IMR-90 (cell line): ENCODE measurements around the gene PBRM1. TPM values are rescaled to one million over a fixed set of nuclear protein-coding genes. Genes with fewer than 3 reads are reported as not detected.

Source experiments
- ATAC-seq: fragments of 200-7000 bp; cut with Tn5 transposase; 2 replicates; pipeline ENCODE4 v1.9.1; 2020; ENCODE audit warnings: low read depth, mild to moderate bottlenecking, moderate library complexity
- BruUV-seq: library from RNA; stranded (reverse); fragments of 400-500 nt; replicated peaks from 2 replicates; lab custom pipeline; 2021; lab: Mats Ljungman, UMichigan
- CTCF ChIA-PET: fragments of 300-600 bp; formaldehyde crosslinking; extraction: SDS; loops from one replicate; lab custom pipeline; 2021; ENCODE audit warnings: antibody characterized with exemption; lab: Yijun Ruan, JAX
- POLR2A ChIA-PET: fragments of 300-600 bp; sonication (Branson Sonifier 250); formaldehyde crosslinking; loops from one replicate; lab custom pipeline; 2022; ENCODE audit warnings: antibody characterized with exemption; ENCODE audit not compliant: unreplicated experiment; lab: Charles Lee
- DNase-seq: peaks from one replicate; pipeline ENCODE4 v3.0.0; 2013
- H2AFZ ChIP-seq: replicated peaks from 2 replicates; pipeline ENCODE3; 2013; ENCODE audit warnings: low read length, mild to moderate bottlenecking; ENCODE audit not compliant: poor library complexity
- H2AK5ac ChIP-seq: 2 replicates; pipeline ENCODE4 v1.6.1; 2013; ENCODE audit warnings: low read depth, low read length, inconsistent platforms
- H2AK9ac ChIP-seq: replicated peaks from 2 replicates; pipeline ENCODE3; 2013; ENCODE audit warnings: mild to moderate bottlenecking, low read depth, low read length, moderate library complexity; ENCODE audit not compliant: poor library complexity
- H2BK120ac ChIP-seq: 2 replicates; pipeline ENCODE4 v1.6.1; 2013; ENCODE audit warnings: low read depth, low read length, inconsistent platforms
- H2BK15ac ChIP-seq: 3 replicates; pipeline ENCODE4 v1.6.1; 2013; ENCODE audit warnings: low read depth, low read length, inconsistent platforms
- H2BK20ac ChIP-seq: 2 replicates; pipeline ENCODE4 v1.6.1; 2013; ENCODE audit warnings: low read depth, mild to moderate bottlenecking, inconsistent platforms, low read length, moderate library complexity
- H2BK5ac ChIP-seq: 2 replicates; pipeline ENCODE4 v1.6.1; 2013; ENCODE audit warnings: mild to moderate bottlenecking, low read depth, low read length, inconsistent platforms; ENCODE audit not compliant: poor library complexity, severe bottlenecking
- H3K14ac ChIP-seq: replicated peaks from 2 replicates; pipeline ENCODE4 v1.6.1; 2013; ENCODE audit warnings: low read depth, low read length, inconsistent platforms
- H3K18ac ChIP-seq: 2 replicates; pipeline ENCODE4 v1.6.1; 2013; ENCODE audit warnings: low read depth, low read length, control low read depth
- H3K23ac ChIP-seq: 2 replicates; pipeline ENCODE4 v1.6.1; 2013; ENCODE audit warnings: low read depth, low read length, inconsistent platforms
- H3K27ac ChIP-seq: 2 replicates; pipeline ENCODE4 v1.5.1; 2013; ENCODE audit warnings: mild to moderate bottlenecking, control low read depth, low read length; ENCODE audit not compliant: insufficient read depth
- H3K27me3 ChIP-seq: 2 replicates; pipeline ENCODE4 v1.6.1; 2013; ENCODE audit warnings: low read length; ENCODE audit not compliant: control insufficient read depth, insufficient read depth
- H3K36me3 ChIP-seq: 2 replicates; pipeline ENCODE4 v1.6.1; 2013; ENCODE audit warnings: low read length, mixed read lengths; ENCODE audit not compliant: control insufficient read depth, insufficient read depth
- H3K4ac ChIP-seq: 2 replicates; pipeline ENCODE4 v1.6.1; 2013; ENCODE audit warnings: low read depth, low read length, inconsistent platforms
- H3K4me1 ChIP-seq: 2 replicates; pipeline ENCODE4 v1.6.1; 2013; ENCODE audit warnings: low read length, mixed read lengths; ENCODE audit not compliant: control insufficient read depth, insufficient read depth
- H3K4me2 ChIP-seq: 2 replicates; pipeline ENCODE4 v1.6.1; 2013; ENCODE audit warnings: low read depth, mild to moderate bottlenecking, control low read depth, low read length, moderate library complexity
- H3K4me3 ChIP-seq: 2 replicates; pipeline ENCODE4 v1.5.1; 2013; ENCODE audit warnings: low read depth, mild to moderate bottlenecking, control low read depth, low read length, moderate library complexity; ENCODE audit not compliant: insufficient read depth
- H3K56ac ChIP-seq: 2 replicates; pipeline ENCODE4 v1.6.1; 2013; ENCODE audit warnings: low read length, inconsistent platforms; ENCODE audit not compliant: insufficient read depth; ENCODE audit errors: extremely low read depth
- H3K79me1 ChIP-seq, 2 experiments: 2 replicates each; pipeline ENCODE4 v1.6.1; 2013; ENCODE audit warnings: low read length in 2 of 2, inconsistent platforms in 1 of 2, low read depth in 1 of 2
- H3K9ac ChIP-seq: 2 replicates; pipeline ENCODE4 v1.6.1; 2013; ENCODE audit warnings: low read depth, low read length, control low read depth
- H3K9me1 ChIP-seq: 2 replicates; pipeline ENCODE4 v1.6.1; 2013; ENCODE audit warnings: low read length, inconsistent platforms; ENCODE audit not compliant: insufficient read depth
- H3K9me3 ChIP-seq: 2 replicates; pipeline ENCODE4 v1.6.1; 2013; ENCODE audit warnings: low read length; ENCODE audit not compliant: control insufficient read depth, insufficient read depth
- H4K20me1 ChIP-seq: 2 replicates; pipeline ENCODE4 v1.6.1; 2013; ENCODE audit warnings: low read length, inconsistent platforms; ENCODE audit not compliant: insufficient read depth
- H4K5ac ChIP-seq: 2 replicates; pipeline ENCODE4 v1.6.1; 2013; ENCODE audit warnings: mild to moderate bottlenecking, low read depth, low read length, control low read depth
- H4K8ac ChIP-seq, 2 experiments: 2 replicates each; pipeline ENCODE4 v1.6.1; 2013; ENCODE audit warnings: low read depth in 2 of 2, low read length in 2 of 2, control low read depth in 1 of 2, inconsistent platforms in 1 of 2
- H4K91ac ChIP-seq: 2 replicates; pipeline ENCODE4 v1.6.1; 2013; ENCODE audit warnings: low read depth, low read length, inconsistent platforms; ENCODE audit not compliant: insufficient read depth
- BHLHE40 ChIP-seq: fragments of 150-350 bp; IDR thresholded peaks from 2 replicates; pipeline ENCODE4 v1.6.1; 2016; ENCODE audit warnings: mild to moderate bottlenecking, low read depth, low read length
- CEBPB ChIP-seq: IDR thresholded peaks from 2 replicates; pipeline ENCODE4 v1.6.1; 2012; ENCODE audit warnings: low read depth, low read length, improper control_type of control experiment
- FOS ChIP-seq: fragments of 150-350 bp; IDR thresholded peaks from 2 replicates; pipeline ENCODE4 v1.6.1; 2016; ENCODE audit warnings: low read depth, low read length
- MAFK ChIP-seq: IDR thresholded peaks from 2 replicates; pipeline ENCODE4 v1.6.1; 2012; ENCODE audit warnings: low read depth, low read length, improper control_type of control experiment
- MXI1 ChIP-seq: IDR thresholded peaks from 2 replicates; pipeline ENCODE4 v1.6.1; 2012; ENCODE audit warnings: low read depth, mild to moderate bottlenecking, low read length, moderate library complexity, borderline replicate concordance
- NFE2L2 ChIP-seq: fragments of 150-350 bp; IDR thresholded peaks from 2 replicates; pipeline ENCODE4 v1.6.1; 2016; ENCODE audit warnings: low read depth, mild to moderate bottlenecking, low read length
- POLR2A ChIP-seq: IDR thresholded peaks from 2 replicates; pipeline ENCODE4 v1.6.1; 2012; ENCODE audit warnings: mild to moderate bottlenecking, low read depth, low read length
- RAD21 ChIP-seq: IDR thresholded peaks from 2 replicates; pipeline ENCODE4 v1.6.1; 2012; ENCODE audit warnings: low read length, improper control_type of control experiment
- RCOR1 ChIP-seq: IDR thresholded peaks from 2 replicates; pipeline ENCODE4 v1.6.1; 2012; ENCODE audit warnings: mild to moderate bottlenecking, low read length, improper control_type of control experiment; ENCODE audit not compliant: insufficient replicate concordance
- RFX5 ChIP-seq: IDR thresholded peaks from 2 replicates; pipeline ENCODE4 v1.8.0; 2012; ENCODE audit warnings: low read depth, mild to moderate bottlenecking, low read length, moderate library complexity
- WGBS, 2 experiments: methylation state at CpG; one replicate each; pipeline versions ENCODE4 v1.1.5 to v1.1.7; 2013; ENCODE audit warnings: missing lambda C conversion rate in 2 of 2; ENCODE audit not compliant: insufficient read length in 1 of 2; ENCODE audit errors: extremely low coverage in 2 of 2; 5-methylcytosine and 5-hydroxymethylcytosine counted together
- dilution Hi-C: fragments of 300-500 bp; cut with HindIII; formaldehyde crosslinking; loops from one replicate; pipeline ENCODE4 v1.14.3; 2018; ENCODE audit warnings: low sequenced_read_pairs; ENCODE audit not compliant: unreplicated experiment
- in situ Hi-C: fragments of 300-500 bp; cut with MboI; formaldehyde crosslinking; loops from 3 replicates; pipeline ENCODE4 v1.14.3; 2019; ENCODE audit warnings: low sequenced_read_pairs, inconsistent platforms, mixed read lengths
- intact Hi-C: fragments of 100-400 bp; cut with micrococcal nuclease; formaldehyde crosslinking; loops from 2 replicates; pipeline ENCODE4 v1.10.0; 2022
- polyA plus RNA-seq, 3 experiments: library from polyadenylated mRNA; depleted of rRNA; stranded (reverse); fragments of >200 nt; gene quantifications; 2 replicates each; pipeline ENCODE4 v1.2.3, GENCODE V29; 2012; ENCODE audit warnings: low replicate concordance in 1 of 3
- total RNA-seq: library from RNA; depleted of rRNA; stranded (reverse); fragments of >200 nt; gene quantifications from 2 replicates; pipeline ENCODE4 v1.2.3, GENCODE V29; 2012
- TF ChIP-seq, protein P1 (sequence below): conservative IDR thresholded peaks from 2 replicates; pipeline ENCODE4 v1.5.1; 2012; ENCODE audit warnings: mild to moderate bottlenecking, low read depth, low read length, improper control_type of control experiment
- TF ChIP-seq, protein P2 (sequence below): fragments of 150-350 bp; IDR thresholded peaks from 2 replicates; pipeline ENCODE4 v1.6.1; 2017; ENCODE audit warnings: mild to moderate bottlenecking, antibody characterized with exemption, low read length, low read depth

PBRM1 gene
- total and polyA plus RNA-seq, 2 of the 4 experiments (the other 2 are of a cell fraction): 16.5 to 72.6 TPM

DNA sequence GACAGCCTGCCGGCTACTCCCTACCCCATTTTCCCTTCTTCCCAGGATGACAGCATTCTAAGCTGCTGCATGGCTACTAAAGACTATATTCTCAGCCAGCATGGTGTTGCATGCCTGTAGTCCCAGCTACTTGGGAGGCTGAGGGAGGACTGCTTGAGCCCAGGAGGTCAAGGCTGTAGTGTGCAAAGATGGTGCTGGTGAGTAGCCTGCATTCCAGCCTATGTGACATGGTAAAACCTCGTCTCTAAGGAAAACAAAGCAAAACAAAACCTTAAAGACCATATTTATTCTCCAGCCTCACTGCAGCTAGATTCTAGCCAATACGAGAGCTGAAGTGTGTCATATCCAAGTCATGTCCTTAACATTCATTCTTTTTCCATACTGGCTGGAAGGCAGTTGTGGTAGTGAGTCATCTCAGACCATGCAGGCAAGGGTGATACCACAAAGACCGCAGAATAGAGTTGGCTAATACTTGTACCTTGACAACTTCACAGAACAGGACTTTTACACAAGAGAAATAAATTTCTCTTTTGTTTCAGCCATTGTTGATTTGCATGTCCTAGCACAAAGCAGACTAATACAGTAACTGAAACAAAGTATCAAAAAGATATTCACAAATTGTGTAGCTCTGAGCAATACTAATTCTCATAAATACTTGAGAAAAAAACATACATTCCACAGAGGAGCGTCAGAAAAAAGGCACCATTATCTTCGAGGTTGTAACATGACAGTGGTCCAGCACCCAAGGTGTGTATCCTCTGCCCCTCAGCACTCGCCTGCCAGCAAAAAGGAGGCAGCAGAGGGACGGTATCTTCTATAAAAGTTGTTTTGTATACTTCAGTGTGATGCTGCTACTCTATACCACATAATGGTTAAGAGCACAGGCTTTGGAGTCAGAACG lies 14.8 kb downstream of the PBRM1 start (continued):
- peak; percentile 69 for TF ChIP-seq BHLHE40
- TF ChIP-seq MXI1: peak; percentile 98
- TF ChIP-seq NFE2L2: no peak

DNA sequence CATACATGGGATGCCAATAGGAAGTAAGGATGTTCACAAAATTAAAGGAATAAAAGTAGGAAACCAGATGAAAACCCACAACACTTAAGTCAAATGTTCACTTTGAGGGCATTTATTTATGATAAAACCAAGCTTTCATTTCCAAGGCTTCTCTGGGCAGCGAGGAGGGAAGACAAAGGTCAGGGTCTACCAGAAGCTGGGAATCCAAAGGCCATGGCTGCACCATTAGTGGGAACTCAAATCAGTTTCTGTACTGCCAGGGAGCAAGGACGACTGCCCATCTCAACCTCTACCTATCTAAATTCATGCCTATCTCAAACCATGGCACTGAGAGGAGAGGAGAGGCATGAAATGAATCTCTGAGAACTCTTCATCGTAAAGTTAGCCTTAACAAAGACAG lies 22.6 kb downstream of the PBRM1 start:
- Histone ChIP-seq H4K8ac (no peak overlapping the region), H3K9me3 (no peaks in the 10 kb centered on the region), H2BK120ac (no peak overlapping the region), H3K56ac (no peak overlapping the region), H2BK20ac (no peak overlapping the region), H3K4me2 (no peak overlapping the region), H4K20me1 (no peaks in the 10 kb centered on the region), H3K4ac (no peak overlapping the region), H3K14ac (no peak overlapping the region), H3K9me1 (peaks cover 2% of the 10 kb centered on the region; the same call in 1 of the 2 replicates), H3K18ac (no peak overlapping the region), H2AK9ac (no peak overlapping the region), H3K4me1 (no peaks in the 10 kb centered on the region), H3K36me3 (peaks cover 40% of the 10 kb centered on the region), H2BK5ac (no peak overlapping the region), H2AK5ac (no peak overlapping the region), H4K91ac (no peak overlapping the region), H2AFZ (no peak overlapping the region), H3K23ac (no peak overlapping the region), H3K9ac (no peak overlapping the region), H3K27me3 (no peaks in the 10 kb centered on the region), H4K5ac (no peak overlapping the region), H3K79me1 (peaks cover 25 to 38% of the 10 kb centered on the region in 2 experiments), H2BK15ac (no peak overlapping the region), H3K27ac (no peak overlapping the region), H3K4me3 (no peak overlapping the region)
- BruUV-seq: no TSS peak
- no peak for ATAC-seq
- dilution Hi-C loops (no loop called here), intact Hi-C loops (no loop called here), in situ Hi-C loops (no loop called here)
- ChIA-PET POLR2A (no interaction called here), CTCF (no interaction called here)
- DNase-seq: no peak
- WGBS, 2 experiments: no CpG with 5 or more reads among the region's 3 CpGs
- TF ChIP-seq RCOR1 (no peak), CEBPB (no peak), RFX5 (no peak), POLR2A (no peak), RAD21 (no peak), BHLHE40 (no peak), MXI1 (no peak), NFE2L2 (no peak), FOS (no peak), MAFK (no peak)
- TF ChIP-seq, protein P1, sequence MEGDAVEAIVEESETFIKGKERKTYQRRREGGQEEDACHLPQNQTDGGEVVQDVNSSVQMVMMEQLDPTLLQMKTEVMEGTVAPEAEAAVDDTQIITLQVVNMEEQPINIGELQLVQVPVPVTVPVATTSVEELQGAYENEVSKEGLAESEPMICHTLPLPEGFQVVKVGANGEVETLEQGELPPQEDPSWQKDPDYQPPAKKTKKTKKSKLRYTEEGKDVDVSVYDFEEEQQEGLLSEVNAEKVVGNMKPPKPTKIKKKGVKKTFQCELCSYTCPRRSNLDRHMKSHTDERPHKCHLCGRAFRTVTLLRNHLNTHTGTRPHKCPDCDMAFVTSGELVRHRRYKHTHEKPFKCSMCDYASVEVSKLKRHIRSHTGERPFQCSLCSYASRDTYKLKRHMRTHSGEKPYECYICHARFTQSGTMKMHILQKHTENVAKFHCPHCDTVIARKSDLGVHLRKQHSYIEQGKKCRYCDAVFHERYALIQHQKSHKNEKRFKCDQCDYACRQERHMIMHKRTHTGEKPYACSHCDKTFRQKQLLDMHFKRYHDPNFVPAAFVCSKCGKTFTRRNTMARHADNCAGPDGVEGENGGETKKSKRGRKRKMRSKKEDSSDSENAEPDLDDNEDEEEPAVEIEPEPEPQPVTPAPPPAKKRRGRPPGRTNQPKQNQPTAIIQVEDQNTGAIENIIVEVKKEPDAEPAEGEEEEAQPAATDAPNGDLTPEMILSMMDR: no peak
- TF ChIP-seq, protein P2, sequence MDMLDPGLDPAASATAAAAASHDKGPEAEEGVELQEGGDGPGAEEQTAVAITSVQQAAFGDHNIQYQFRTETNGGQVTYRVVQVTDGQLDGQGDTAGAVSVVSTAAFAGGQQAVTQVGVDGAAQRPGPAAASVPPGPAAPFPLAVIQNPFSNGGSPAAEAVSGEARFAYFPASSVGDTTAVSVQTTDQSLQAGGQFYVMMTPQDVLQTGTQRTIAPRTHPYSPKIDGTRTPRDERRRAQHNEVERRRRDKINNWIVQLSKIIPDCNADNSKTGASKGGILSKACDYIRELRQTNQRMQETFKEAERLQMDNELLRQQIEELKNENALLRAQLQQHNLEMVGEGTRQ: no peak
